ENCODE results near the gene AP1AR.

Gene AP1AR

DNA sequence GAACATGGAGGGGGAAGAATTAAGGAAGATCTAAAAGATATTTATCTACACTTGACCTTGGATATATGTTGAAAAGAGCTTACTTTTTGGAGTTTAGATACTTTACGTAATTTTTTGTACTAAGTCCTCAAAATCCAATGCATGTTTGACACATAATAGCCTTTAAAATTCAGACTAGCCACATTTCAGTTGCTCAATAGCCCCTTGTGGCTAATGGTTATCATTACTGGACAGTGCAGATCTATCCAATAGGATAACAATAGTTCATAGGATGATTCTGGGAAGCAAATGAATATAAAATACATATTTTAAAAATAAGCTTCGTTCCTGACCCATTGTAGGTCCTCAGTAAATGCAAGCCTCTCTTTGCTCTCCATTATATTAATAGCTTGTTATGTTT is 13.8 kb downstream of the AP1AR start:
- no peak for DNase-seq
- Histone ChIP-seq H3K27ac (ENCODE audit: low read depth, low read length) (no peak overlapping the region), H3K79me2 (ENCODE audit: control insufficient read depth, insufficient read depth, low read length) (peaks cover 8% of the 10 kb centered on the region), H2BK120ac (ENCODE audit: low read depth, low read length) (no peak overlapping the region), H3K4ac (ENCODE audit: low read depth, low read length) (no peak overlapping the region), H2BK5ac (ENCODE audit: low read length) (no peak overlapping the region), H4K8ac (ENCODE audit: low read depth, low read length) (no peak overlapping the region), H2AK5ac (ENCODE audit: low read length) (no peak overlapping the region), H3K4me1 (ENCODE audit: control insufficient read depth, low read depth, low read length) (no peaks in the 10 kb centered on the region), H3K4me3 (ENCODE audit: low read length) (no peak overlapping the region), H4K5ac (ENCODE audit: low read length) (no peak overlapping the region), H3K18ac (ENCODE audit: low read length) (no peak overlapping the region), H2BK15ac (replicated peaks; ENCODE audit: low read depth) (no peak overlapping the region), H3K9ac (ENCODE audit: low read length) (no peak overlapping the region), H3K36me3 (ENCODE audit: control insufficient read depth, insufficient read depth, low read length) (no peaks in the 10 kb centered on the region), H3K23ac (ENCODE audit: low read length) (no peak overlapping the region), H3K79me1 (ENCODE audit: low read length) (peaks cover 7% of the 10 kb centered on the region), H3K27me3 (ENCODE audit: insufficient read depth, low read length, poor library complexity) (no peaks in the 10 kb centered on the region), H3K56ac (ENCODE audit: low read length) (no peak overlapping the region), H3K4me2 (ENCODE audit: low read length) (no peak overlapping the region)
- no CpG with 5 or more reads among the region's 2 CpGs for WGBS (ENCODE audit: extremely low coverage, insufficient coverage, low lambda C conversion rate)

DNA sequence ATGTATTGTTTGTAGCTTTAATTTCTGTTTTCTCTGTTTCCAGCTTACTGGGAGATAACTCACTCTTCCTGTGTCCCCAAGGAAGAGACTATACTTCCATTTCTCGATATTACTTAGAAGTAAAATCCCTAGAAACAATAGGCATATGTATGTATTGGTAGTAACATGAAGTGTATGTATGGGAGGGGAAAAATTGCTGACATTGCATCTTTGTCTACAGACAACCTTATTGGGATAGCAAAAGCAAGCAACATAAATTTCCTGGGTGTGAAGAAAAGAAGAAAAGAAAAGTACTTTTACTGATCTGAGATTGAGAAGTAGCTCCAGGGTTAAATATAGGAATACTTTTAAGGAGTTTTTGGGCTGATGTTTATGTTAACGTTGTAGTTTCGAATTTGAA is 15.4 kb downstream of the AP1AR start:
- Histone ChIP-seq H3K79me1 (ENCODE audit: low read length) (peaks cover 3% of the 10 kb centered on the region), H4K5ac (ENCODE audit: low read length) (no peak overlapping the region), H3K56ac (ENCODE audit: low read length) (no peak overlapping the region), H3K4me2 (ENCODE audit: low read length) (no peak overlapping the region), H3K4me1 (ENCODE audit: control insufficient read depth, low read depth, low read length) (no peaks in the 10 kb centered on the region), H3K27ac (ENCODE audit: low read depth, low read length) (no peak overlapping the region), H3K27me3 (ENCODE audit: insufficient read depth, low read length, poor library complexity) (no peaks in the 10 kb centered on the region), H3K9ac (ENCODE audit: low read length) (no peak overlapping the region), H3K79me2 (ENCODE audit: control insufficient read depth, insufficient read depth, low read length) (peaks cover 3% of the 10 kb centered on the region), H2BK120ac (ENCODE audit: low read depth, low read length) (no peak overlapping the region), H3K4me3 (ENCODE audit: low read length) (no peak overlapping the region), H4K8ac (ENCODE audit: low read depth, low read length) (no peak overlapping the region), H3K4ac (ENCODE audit: low read depth, low read length) (no peak overlapping the region), H3K18ac (ENCODE audit: low read length) (no peak overlapping the region), H2AK5ac (ENCODE audit: low read length) (no peak overlapping the region), H3K23ac (ENCODE audit: low read length) (no peak overlapping the region), H3K36me3 (ENCODE audit: control insufficient read depth, insufficient read depth, low read length) (no peaks in the 10 kb centered on the region), H2BK5ac (ENCODE audit: low read length) (no peak overlapping the region), H2BK15ac (replicated peaks; ENCODE audit: low read depth) (no peak overlapping the region)
- WGBS (ENCODE audit: extremely low coverage, insufficient coverage, low lambda C conversion rate): no CpG with 5 or more reads among the region's 3 CpGs
- DNase-seq: no peak

DNA sequence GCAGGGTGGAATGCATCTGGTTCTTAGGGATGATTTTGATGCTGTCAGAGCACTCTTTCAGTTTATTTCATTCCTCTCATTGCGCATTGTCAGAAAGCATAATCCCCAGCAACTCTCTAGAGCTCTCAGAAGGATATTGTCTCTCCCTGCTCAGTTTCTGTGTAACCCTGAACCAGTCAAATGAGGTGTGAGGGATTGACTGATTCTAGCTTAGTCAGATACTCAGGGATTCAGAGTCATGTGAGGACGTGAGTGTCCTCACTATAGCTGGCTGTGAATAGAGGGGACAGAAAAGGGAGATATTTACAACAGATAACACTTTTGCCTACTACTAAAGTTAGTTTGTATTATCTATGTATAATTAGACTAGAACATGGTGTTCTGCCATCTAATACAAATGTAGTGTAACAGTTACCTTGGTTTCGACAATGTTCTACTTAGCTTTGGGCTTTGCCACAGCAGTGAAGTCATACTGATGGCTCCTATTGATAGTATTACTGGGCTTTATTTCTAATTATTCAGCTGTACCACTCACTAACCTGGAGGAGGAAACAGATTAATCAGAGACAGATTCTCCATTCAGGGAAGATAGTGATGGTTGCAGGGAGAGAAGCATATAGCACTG is 19.5 kb downstream of the AP1AR start:
- peak; percentile 26 for DNase-seq
- no peak overlapping the region for H4K8ac ChIP-seq (ENCODE audit: low read depth, low read length)
- no peak overlapping the region for H3K4me3 ChIP-seq (ENCODE audit: low read length)
- peaks cover 3% of the 10 kb centered on the region for H3K79me2 ChIP-seq (ENCODE audit: control insufficient read depth, insufficient read depth, low read length)
- no peak overlapping the region for H3K23ac ChIP-seq (ENCODE audit: low read length)
- no peak overlapping the region for H3K9ac ChIP-seq (ENCODE audit: low read length)
- H3K4me2 ChIP-seq (ENCODE audit: low read length): no peak overlapping the region
- no peak overlapping the region for H3K18ac ChIP-seq (ENCODE audit: low read length)
- no peak overlapping the region for H3K27ac ChIP-seq (ENCODE audit: low read depth, low read length)
- H3K27me3 ChIP-seq (ENCODE audit: insufficient read depth, low read length, poor library complexity): no peaks in the 10 kb centered on the region
- no CpG with 5 or more reads among the region's 3 CpGs for WGBS (ENCODE audit: extremely low coverage, insufficient coverage, low lambda C conversion rate)
- no peak overlapping the region for H3K4ac ChIP-seq (ENCODE audit: low read depth, low read length)
- no peak overlapping the region for H2AK5ac ChIP-seq (ENCODE audit: low read length)
- no peak overlapping the region for H2BK15ac ChIP-seq (replicated peaks; ENCODE audit: low read depth)
- H3K79me1 ChIP-seq (ENCODE audit: low read length): no peaks in the 10 kb centered on the region
- no peak overlapping the region for H3K56ac ChIP-seq (ENCODE audit: low read length)
- H3K4me1 ChIP-seq (ENCODE audit: control insufficient read depth, low read depth, low read length): no peaks in the 10 kb centered on the region
- H2BK5ac ChIP-seq (ENCODE audit: low read length): no peak overlapping the region
- no peaks in the 10 kb centered on the region for H3K36me3 ChIP-seq (ENCODE audit: control insufficient read depth, insufficient read depth, low read length)
- no peak overlapping the region for H2BK120ac ChIP-seq (ENCODE audit: low read depth, low read length)
- no peak overlapping the region for H4K5ac ChIP-seq (ENCODE audit: low read length)

- Histone ChIP-seq H2BK15ac (replicated peaks; ENCODE audit: low read depth) (no peak overlapping the region), H3K9ac (ENCODE audit: low read length) (no peak overlapping the region), H4K5ac (ENCODE audit: low read length) (no peak overlapping the region), H2BK5ac (ENCODE audit: low read length) (no peak overlapping the region), H2BK120ac (ENCODE audit: low read depth, low read length) (no peak overlapping the region), H3K4me1 (ENCODE audit: control insufficient read depth, low read depth, low read length) (no peaks in the 10 kb centered on the region), H4K8ac (ENCODE audit: low read depth, low read length) (no peak overlapping the region), H3K23ac (ENCODE audit: low read length) (no peak overlapping the region), H3K27me3 (ENCODE audit: insufficient read depth, low read length, poor library complexity) (no peaks in the 10 kb centered on the region), H3K18ac (ENCODE audit: low read length) (no peak overlapping the region), H3K36me3 (ENCODE audit: control insufficient read depth, insufficient read depth, low read length) (no peaks in the 10 kb centered on the region), H3K4ac (ENCODE audit: low read depth, low read length) (no peak overlapping the region), H3K4me2 (ENCODE audit: low read length) (no peak overlapping the region), H2AK5ac (ENCODE audit: low read length) (no peak overlapping the region), H3K4me3 (ENCODE audit: low read length) (no peak overlapping the region), H3K56ac (ENCODE audit: low read length) (no peak overlapping the region), H3K27ac (ENCODE audit: low read depth, low read length) (no peak overlapping the region), H3K79me1 (ENCODE audit: low read length) (no peaks in the 10 kb centered on the region), H3K79me2 (ENCODE audit: control insufficient read depth, insufficient read depth, low read length) (peaks cover 3% of the 10 kb centered on the region)
- DNase-seq: no peak
- no CpG with 5 or more reads among the region's 1 CpG for WGBS (ENCODE audit: extremely low coverage, insufficient coverage, low lambda C conversion rate)
Observed at GRCh38 chr4:112252234-112252633, 20.6 kb downstream of the AP1AR start.

DNA sequence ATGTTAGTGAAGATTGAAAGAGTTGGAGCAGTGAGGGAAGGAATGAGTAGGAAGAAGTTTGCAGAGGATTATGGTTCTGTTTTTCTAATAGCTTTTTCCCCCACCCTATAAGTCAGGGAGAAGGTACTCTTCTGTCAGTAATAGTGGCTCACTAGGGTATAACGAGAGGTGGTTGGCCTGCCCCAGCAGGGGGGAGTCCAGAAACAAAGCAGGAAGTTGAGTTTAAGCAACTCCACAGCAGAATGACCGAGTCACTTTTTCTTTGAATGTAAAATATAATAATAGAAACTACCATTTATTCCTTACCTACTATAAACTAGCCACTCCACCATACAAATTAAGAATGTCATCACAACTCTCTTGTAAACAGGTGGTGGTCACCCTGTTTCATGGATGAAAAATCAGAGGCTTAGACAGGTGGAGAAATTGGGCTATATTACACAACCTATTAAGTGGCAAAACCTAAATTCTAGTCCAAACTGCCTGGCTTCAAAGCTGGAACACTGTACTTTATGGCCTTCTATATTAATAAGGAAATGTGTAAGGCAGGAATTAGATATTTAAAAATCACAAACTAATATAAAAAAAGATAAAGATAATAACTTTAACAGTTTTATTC is 21.9 kb downstream of the AP1AR start:
- Histone ChIP-seq H4K8ac (ENCODE audit: low read depth, low read length) (no peak overlapping the region), H3K79me1 (ENCODE audit: low read length) (no peaks in the 10 kb centered on the region), H3K27me3 (ENCODE audit: insufficient read depth, low read length, poor library complexity) (no peaks in the 10 kb centered on the region), H3K79me2 (ENCODE audit: control insufficient read depth, insufficient read depth, low read length) (peaks cover 3% of the 10 kb centered on the region), H3K4me1 (ENCODE audit: control insufficient read depth, low read depth, low read length) (no peaks in the 10 kb centered on the region), H2BK120ac (ENCODE audit: low read depth, low read length) (no peak overlapping the region), H3K4me2 (ENCODE audit: low read length) (no peak overlapping the region), H3K36me3 (ENCODE audit: control insufficient read depth, insufficient read depth, low read length) (no peaks in the 10 kb centered on the region), H4K5ac (ENCODE audit: low read length) (no peak overlapping the region), H3K56ac (ENCODE audit: low read length) (no peak overlapping the region), H3K9ac (ENCODE audit: low read length) (no peak overlapping the region), H3K18ac (ENCODE audit: low read length) (no peak overlapping the region), H3K4ac (ENCODE audit: low read depth, low read length) (no peak overlapping the region), H3K23ac (ENCODE audit: low read length) (no peak overlapping the region), H3K27ac (ENCODE audit: low read depth, low read length) (no peak overlapping the region), H2AK5ac (ENCODE audit: low read length) (no peak overlapping the region), H2BK15ac (replicated peaks; ENCODE audit: low read depth) (no peak overlapping the region), H2BK5ac (ENCODE audit: low read length) (no peak overlapping the region), H3K4me3 (ENCODE audit: low read length) (no peak overlapping the region)
- DNase-seq: peak; percentile 32
- no CpG with 5 or more reads among the region's 2 CpGs for WGBS (ENCODE audit: extremely low coverage, insufficient coverage, low lambda C conversion rate)

DNA sequence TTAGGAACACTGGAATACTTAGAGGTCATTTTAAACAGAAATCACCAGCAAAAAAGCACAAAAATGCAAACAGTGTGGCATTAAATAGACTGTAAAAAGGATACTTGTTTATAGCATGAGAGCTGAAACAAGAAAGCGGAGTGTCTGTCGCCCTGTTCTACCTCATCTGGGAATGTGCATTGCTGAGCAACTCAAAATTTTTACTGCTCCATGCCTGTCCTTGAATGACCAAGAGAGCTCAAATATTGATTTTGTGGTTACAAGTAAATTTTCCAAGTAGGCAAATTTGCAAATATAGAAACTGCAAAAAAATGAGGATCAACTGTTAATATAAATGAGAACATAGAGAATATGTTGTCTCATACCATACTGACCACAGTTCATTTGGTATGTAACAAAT is 25.5 kb downstream of the AP1AR start:
- no peak overlapping the region for H3K4me2 ChIP-seq (ENCODE audit: low read length)
- H3K27me3 ChIP-seq (ENCODE audit: insufficient read depth, low read length, poor library complexity): no peaks in the 10 kb centered on the region
- no peak overlapping the region for H2BK5ac ChIP-seq (ENCODE audit: low read length)
- H2BK120ac ChIP-seq (ENCODE audit: low read depth, low read length): no peak overlapping the region
- H2BK15ac ChIP-seq (replicated peaks; ENCODE audit: low read depth): no peak overlapping the region
- no CpG with 5 or more reads among the region's 2 CpGs for WGBS (ENCODE audit: extremely low coverage, insufficient coverage, low lambda C conversion rate)
- H2AK5ac ChIP-seq (ENCODE audit: low read length): no peak overlapping the region
- H3K4me3 ChIP-seq (ENCODE audit: low read length): no peak overlapping the region
- H3K4ac ChIP-seq (ENCODE audit: low read depth, low read length): no peak overlapping the region
- no peaks in the 10 kb centered on the region for H3K4me1 ChIP-seq (ENCODE audit: control insufficient read depth, low read depth, low read length)
- H3K9ac ChIP-seq (ENCODE audit: low read length): no peak overlapping the region
- DNase-seq: no peak
- H3K56ac ChIP-seq (ENCODE audit: low read length): no peak overlapping the region
- H3K23ac ChIP-seq (ENCODE audit: low read length): no peak overlapping the region
- no peaks in the 10 kb centered on the region for H3K36me3 ChIP-seq (ENCODE audit: control insufficient read depth, insufficient read depth, low read length)
- no peaks in the 10 kb centered on the region for H3K79me2 ChIP-seq (ENCODE audit: control insufficient read depth, insufficient read depth, low read length)
- no peak overlapping the region for H3K27ac ChIP-seq (ENCODE audit: low read depth, low read length)
- H4K8ac ChIP-seq (ENCODE audit: low read depth, low read length): no peak overlapping the region
- no peak overlapping the region for H4K5ac ChIP-seq (ENCODE audit: low read length)
- no peak overlapping the region for H3K18ac ChIP-seq (ENCODE audit: low read length)
- no peaks in the 10 kb centered on the region for H3K79me1 ChIP-seq (ENCODE audit: low read length)
